B cell (primary cell): ENCODE data around the gene MIDN. TPM values are rescaled to one million over a fixed set of nuclear protein-coding genes. Genes with fewer than 3 reads are reported as not detected.

Source experiments
- ATAC-seq: fragments of 200-7000 bp; cut with Tn5 transposase; one replicate; pipeline ENCODE4 v1.10.0; 2021; ENCODE audit warnings: low read depth, mild to moderate bottlenecking, moderate number of reproducible peaks, moderate library complexity
- CTCF ChIA-PET: fragments of 350-600 bp; sonication (Branson Sonifier 250); formaldehyde crosslinking; loops from one replicate; lab custom pipeline; 2021; ENCODE audit warnings: antibody characterized with exemption, inconsistent platforms; lab: Charles Lee
- POLR2A ChIA-PET: fragments of 350-600 bp; sonication (Branson Sonifier 250); formaldehyde crosslinking; loops from one replicate; lab custom pipeline; 2021; ENCODE audit warnings: antibody characterized with exemption; lab: Charles Lee
- DNase-seq: peaks from one replicate; pipeline ENCODE4 v3.0.0; 2013
- H2AFZ ChIP-seq: 2 replicates; pipeline ENCODE4 v1.6.1; 2012; ENCODE audit warnings: mild to moderate bottlenecking, low read depth, low read length; ENCODE audit not compliant: insufficient read depth, poor library complexity, severe bottlenecking
- H3K27ac ChIP-seq, 2 donors: 1 replicate in 1 of 2; 2 replicates in 1 of 2; pipeline ENCODE4 v1.5.1; 2012 to 2013; ENCODE audit warnings: low read length in 2 of 2, mild to moderate bottlenecking in 2 of 2, moderate library complexity in 1 of 2
- H3K27me3 ChIP-seq, 4 experiments: fragments of 200-600 bp in 1 of 4; sonication (generic) in 1 of 4; replicated peaks in 1 of 4; 1 replicate in 2 of 4; 2 replicates in 2 of 4; pipeline versions ENCODE4 v1.6.1 to v1.7.0; 2013 to 2016; ENCODE audit warnings: low read length in 3 of 4, mild to moderate bottlenecking in 2 of 4, mixed read lengths in 1 of 4, moderate library complexity in 1 of 4; ENCODE audit not compliant: insufficient read depth in 4 of 4, control insufficient read depth in 3 of 4; ENCODE audit errors: control extremely low read depth in 1 of 4
- H3K36me3 ChIP-seq, 2 experiments: replicated peaks in 1 of 2; 1 replicate in 1 of 2; 2 replicates in 1 of 2; pipeline versions ENCODE4 v1.6.1 to v1.7.1; 2013; ENCODE audit warnings: low read length in 1 of 2; ENCODE audit not compliant: insufficient read depth in 2 of 2, control insufficient read depth in 1 of 2; ENCODE audit errors: control extremely low read depth in 1 of 2, extremely low read depth in 1 of 2
- H3K4me1 ChIP-seq, 2 donors: fragments of 200-600 bp in 1 of 2; sonication (generic) in 1 of 2; 1 replicate in 1 of 2; 2 replicates in 1 of 2; pipeline versions ENCODE4 v1.5.1 to v1.6.1; 2013 to 2017; ENCODE audit warnings: low read length in 2 of 2; ENCODE audit not compliant: control insufficient read depth in 2 of 2, insufficient read depth in 2 of 2
- H3K4me2 ChIP-seq: replicated peaks from 2 replicates; pipeline ENCODE3; 2012; ENCODE audit warnings: mild to moderate bottlenecking, low read depth, low read length; ENCODE audit not compliant: poor library complexity, severe bottlenecking
- H3K4me3 ChIP-seq, 5 experiments: fragments of 200-600 bp in 1 of 5; sonication (generic) in 1 of 5; 1 replicate in 3 of 5; 2 replicates in 2 of 5; pipeline versions ENCODE4 v1.5.1 to v1.7.0; 2011 to 2016; ENCODE audit warnings: low read length in 4 of 5, mild to moderate bottlenecking in 4 of 5, low read depth in 2 of 5, control low read depth in 1 of 5, moderate library complexity in 1 of 5; ENCODE audit not compliant: insufficient read depth in 1 of 5; ENCODE audit errors: control extremely low read depth in 1 of 5, extremely low read depth in 1 of 5
- H3K79me2 ChIP-seq: fragments of 200-600 bp; sonication (generic); one replicate; pipeline ENCODE4 v1.6.0; 2016; ENCODE audit warnings: low read length; ENCODE audit not compliant: control insufficient read depth, insufficient read depth
- H3K9ac ChIP-seq: fragments of 200-600 bp; sonication (generic); 2 replicates; pipeline ENCODE4 v1.6.1; 2017; ENCODE audit warnings: mild to moderate bottlenecking, low read length, moderate library complexity
- H3K9me3 ChIP-seq, 3 donors: one replicate each; pipeline versions ENCODE4 v1.6.1 to v1.7.1; 2013; ENCODE audit warnings: low read length in 2 of 3; ENCODE audit not compliant: control insufficient read depth in 2 of 3, insufficient read depth in 1 of 3; ENCODE audit errors: control extremely low read depth in 1 of 3
- H4K20me1 ChIP-seq: 2 replicates; pipeline ENCODE4 v1.6.0; 2012; ENCODE audit warnings: mild to moderate bottlenecking, low read length; ENCODE audit not compliant: insufficient read depth, control insufficient read depth, poor library complexity, severe bottlenecking
- H3K27ac Mint-ChIP-seq: one replicate; pipeline ENCODE4 v1.8.0; 2021; ENCODE audit warnings: mixed read lengths
- H3K27me3 Mint-ChIP-seq: one replicate; pipeline ENCODE4 v1.8.0; 2021; ENCODE audit warnings: mixed read lengths
- H3K4me1 Mint-ChIP-seq: one replicate; pipeline ENCODE4 v1.8.0; 2021; ENCODE audit warnings: mixed read lengths
- H3K4me3 Mint-ChIP-seq: one replicate; pipeline ENCODE4 v1.8.0; 2021; ENCODE audit warnings: mixed read lengths
- H3K9me3 Mint-ChIP-seq: one replicate; pipeline ENCODE4 v1.8.0; 2022; ENCODE audit warnings: mixed read lengths; ENCODE audit not compliant: insufficient read depth
- EZH2 ChIP-seq: IDR thresholded peaks from 2 replicates; pipeline ENCODE4 v1.6.1; 2012; ENCODE audit warnings: borderline replicate concordance, low read depth, mild to moderate bottlenecking, moderate library complexity, low read length; ENCODE audit not compliant: insufficient read depth, poor library complexity, severe bottlenecking
- WGBS: methylation state at CpG from one replicate; pipeline ENCODE4 v1.1.5; 2013; ENCODE audit warnings: missing lambda C conversion rate; ENCODE audit not compliant: insufficient coverage; 5-methylcytosine and 5-hydroxymethylcytosine counted together
- intact Hi-C: fragments of 100-400 bp; cut with micrococcal nuclease; formaldehyde crosslinking; loops from one replicate; pipeline ENCODE4 v1.10.0; 2022
- polyA plus RNA-seq: library from polyadenylated mRNA; depleted of rRNA; stranded (reverse); fragments of >200 nt; gene quantifications from 2 replicates; pipeline ENCODE4 v1.2.3, GENCODE V29; 2012
- total RNA-seq, 2 donors: library from RNA; stranded (reverse); fragments of 120-200 nt in 1 of 2; gene quantifications; 1 replicate in 1 of 2; 2 replicates in 1 of 2; pipeline versions ENCODE4 v1.2.3 to v1.2.4, GENCODE V29; 2013 to 2022
- TF ChIP-seq, protein P1 (sequence below): fragments of 200-600 bp; IDR thresholded peaks from one replicate; pipeline ENCODE4 v1.8.0; 2022; ENCODE audit warnings: antibody characterized with exemption, mild to moderate bottlenecking

MIDN gene
- total and polyA plus RNA-seq, 2 donors (not counting 1 experiment from before 2014, with no cell fraction given): 98.5 to 156 TPM

GRCh38 chr19:1269478-1270212 is 21.3 kb downstream of the MIDN start:
- H3K9me3 Mint-ChIP-seq: no peaks in the 10 kb centered on the region
- peak overlapping the region; percentile 73 for H3K9ac ChIP-seq
- H3K27ac Mint-ChIP-seq: peak overlapping the region; percentile 87
- peak overlapping the region; percentile 83 for H3K4me2 ChIP-seq
- peak overlapping the region; percentile 88 to 92 for H3K27ac ChIP-seq
- peaks cover 76% of the 10 kb centered on the region for H3K4me1 Mint-ChIP-seq
- intact Hi-C loops: loop anchor here (1.0 to 5.0 kb wide), 3 partner anchors 9 to 221 kb away; partner anchors contain the start of genes GPX4, PCSK4 and REEP6
- ChIA-PET POLR2A (interaction anchor here (0.5 to 11.0 kb wide), 21 partner anchors 10 to 322 kb away, joined by 3 to 402 read pairs (median 4); partner anchors contain the start of genes ATP5F1D, CBARP, GPX4 and REEP6), CTCF (interaction anchor here (0.6 to 10.0 kb wide), 11 partner anchors 9 to 157 kb away, joined by 3 to 658 read pairs (median 3); partner anchors contain the start of genes ATP5F1D and NDUFS7)
- H2AFZ ChIP-seq: no peak overlapping the region
- H3K79me2 ChIP-seq: peaks cover 71% of the 10 kb centered on the region
- no peaks in the 10 kb centered on the region for H3K9me3 ChIP-seq
- peak; percentile 92 for DNase-seq
- no peaks in the 10 kb centered on the region for H3K27me3 Mint-ChIP-seq
- no peaks in the 10 kb centered on the region for H3K27me3 ChIP-seq
- H3K36me3 ChIP-seq: peaks cover 9 to 48% of the 10 kb centered on the region in 2 experiments
- peak; percentile 7 for ATAC-seq
- H4K20me1 ChIP-seq: peaks cover 72% of the 10 kb centered on the region
- TF ChIP-seq EZH2: no peak
- TF ChIP-seq, protein P1, sequence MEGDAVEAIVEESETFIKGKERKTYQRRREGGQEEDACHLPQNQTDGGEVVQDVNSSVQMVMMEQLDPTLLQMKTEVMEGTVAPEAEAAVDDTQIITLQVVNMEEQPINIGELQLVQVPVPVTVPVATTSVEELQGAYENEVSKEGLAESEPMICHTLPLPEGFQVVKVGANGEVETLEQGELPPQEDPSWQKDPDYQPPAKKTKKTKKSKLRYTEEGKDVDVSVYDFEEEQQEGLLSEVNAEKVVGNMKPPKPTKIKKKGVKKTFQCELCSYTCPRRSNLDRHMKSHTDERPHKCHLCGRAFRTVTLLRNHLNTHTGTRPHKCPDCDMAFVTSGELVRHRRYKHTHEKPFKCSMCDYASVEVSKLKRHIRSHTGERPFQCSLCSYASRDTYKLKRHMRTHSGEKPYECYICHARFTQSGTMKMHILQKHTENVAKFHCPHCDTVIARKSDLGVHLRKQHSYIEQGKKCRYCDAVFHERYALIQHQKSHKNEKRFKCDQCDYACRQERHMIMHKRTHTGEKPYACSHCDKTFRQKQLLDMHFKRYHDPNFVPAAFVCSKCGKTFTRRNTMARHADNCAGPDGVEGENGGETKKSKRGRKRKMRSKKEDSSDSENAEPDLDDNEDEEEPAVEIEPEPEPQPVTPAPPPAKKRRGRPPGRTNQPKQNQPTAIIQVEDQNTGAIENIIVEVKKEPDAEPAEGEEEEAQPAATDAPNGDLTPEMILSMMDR: no peak
- H3K4me3 Mint-ChIP-seq: peak overlapping the region; percentile 88
- H3K4me3 ChIP-seq: peak overlapping the region; percentile 75 to 96 (median 85)
- peaks cover 65 to 86% of the 10 kb centered on the region in 2 donors for H3K4me1 ChIP-seq
- under 1% methylated on average over 64 of the region's 64 CpGs for WGBS
